HepG2 (cell line): ENCODE data around the gene STXBP4. TPM values are rescaled to one million over a fixed set of nuclear protein-coding genes. Genes with fewer than 3 reads are reported as not detected.

Experiments
- ATAC-seq: fragments of 200-7000 bp; cut with Tn5 transposase; 3 replicates; pipeline ENCODE4 v1.9.1; 2020; ENCODE audit warnings: mild to moderate bottlenecking, moderate library complexity
- BruUV-seq: library from RNA; stranded (reverse); fragments of 400-500 nt; replicated peaks from 2 replicates; lab custom pipeline; 2021; lab: Mats Ljungman, UMichigan
- CTCF ChIA-PET: fragments of 300-600 bp; formaldehyde crosslinking; extraction: SDS; loops from one replicate; lab custom pipeline; 2021; ENCODE audit warnings: low total read pairs, inconsistent platforms, low intra/inter-chr PET ratio; lab: Yijun Ruan, JAX
- POLR2A ChIA-PET: fragments of 350-600 bp; sonication (Branson Sonifier 250); formaldehyde crosslinking; loops from one replicate; lab custom pipeline; 2020; ENCODE audit warnings: antibody characterized with exemption, inconsistent platforms; lab: Yijun Ruan, JAX
- DNase-seq: peaks from one replicate; pipeline ENCODE4 v3.0.0-alpha.2; 2015; ENCODE audit warnings: low spot score
- FAIRE-seq: peaks from 3 replicates; lab custom pipeline; 2011; peaks lifted over from hg19 to GRCh38; lab: Jason Lieb, UNC
- H2AFZ ChIP-seq: one replicate; pipeline ENCODE4 v1.6.1; 2011; ENCODE audit warnings: low read length, inconsistent platforms
- H3K27ac ChIP-seq: fragments of 300-600 bp; 3 replicates; pipeline ENCODE4 v1.8.0; 2011; ENCODE audit warnings: mixed run types, mild to moderate bottlenecking, mixed read lengths, low read length, inconsistent platforms; ENCODE audit not compliant: insufficient read depth; ENCODE audit errors: extremely low read length
- H3K27me3 ChIP-seq, 2 experiments: fragments of 200-600 bp in 1 of 2; 2 replicates in 1 of 2; 3 replicates in 1 of 2; pipeline versions ENCODE4 v1.6.0 to v1.8.0; 2011; ENCODE audit warnings: low read length in 2 of 2, mild to moderate bottlenecking in 2 of 2, moderate library complexity in 2 of 2, inconsistent platforms in 1 of 2; ENCODE audit not compliant: insufficient read depth in 2 of 2, control insufficient read depth in 1 of 2
- H3K36me3 ChIP-seq, 2 experiments: fragments of 200-600 bp in 1 of 2; replicated peaks in 1 of 2; 2 replicates in 1 of 2; 3 replicates in 1 of 2; pipeline versions ENCODE4 v1.5.1 to v1.8.0; 2011; ENCODE audit warnings: low read length in 2 of 2, inconsistent platforms in 1 of 2; ENCODE audit not compliant: insufficient read depth in 2 of 2, control insufficient read depth in 1 of 2
- H3K4me1 ChIP-seq: 2 replicates; pipeline ENCODE4 v1.5.1; 2012; ENCODE audit warnings: low read length, inconsistent platforms; ENCODE audit not compliant: insufficient read depth
- H3K4me2 ChIP-seq: 2 replicates; pipeline ENCODE4 v1.6.0; 2011; ENCODE audit warnings: low read depth, low read length, inconsistent platforms
- H3K4me3 ChIP-seq, 3 experiments: fragments of 200-600 bp in 1 of 3; sonication (generic), shearing (Covaris generic) in 1 of 3; replicated peaks in 1 of 3; 2 replicates each; pipeline ENCODE4 v1.5.1; 2011 to 2016; ENCODE audit warnings: low read length in 3 of 3, inconsistent platforms in 2 of 3, low read depth in 2 of 3, mild to moderate bottlenecking in 2 of 3, control low read depth in 1 of 3, mixed read lengths in 1 of 3; ENCODE audit not compliant: insufficient read depth in 1 of 3
- H3K79me2 ChIP-seq: one replicate; pipeline ENCODE4 v1.6.1; 2011; ENCODE audit warnings: low read length, inconsistent platforms; ENCODE audit not compliant: insufficient read depth
- H3K9ac ChIP-seq: 2 replicates; pipeline ENCODE4 v1.6.0; 2011; ENCODE audit warnings: mild to moderate bottlenecking, low read depth, low read length, inconsistent platforms; ENCODE audit not compliant: insufficient read depth
- H3K9me3 ChIP-seq: 2 replicates; pipeline ENCODE4 v1.5.1; 2012; ENCODE audit warnings: mild to moderate bottlenecking, low read length
- H4K20me1 ChIP-seq: 2 replicates; pipeline ENCODE4 v1.6.0; 2011; ENCODE audit warnings: inconsistent platforms, mild to moderate bottlenecking, low read length, moderate library complexity; ENCODE audit not compliant: insufficient read depth
- AKNA ChIP-seq: sonication (generic); formaldehyde crosslinking; IDR thresholded peaks from 2 replicates; pipeline ENCODE4 v1.4.0; 2020; ENCODE audit warnings: missing genetic modification reagents, borderline replicate concordance
- ARHGAP35 ChIP-seq: sonication (generic); formaldehyde crosslinking; IDR thresholded peaks from 2 replicates; pipeline ENCODE4 v1.9.0; 2022; ENCODE audit warnings: mild to moderate bottlenecking, inconsistent platforms, moderate library complexity, missing genetic modification reagents, borderline replicate concordance
- CENPT ChIP-seq: sonication (generic); formaldehyde crosslinking; IDR thresholded peaks from 2 replicates; pipeline ENCODE4 v1.8.0; 2022; ENCODE audit warnings: low read depth, mild to moderate bottlenecking, moderate library complexity, missing genetic modification reagents
- NFE2 ChIP-seq: sonication (generic); formaldehyde crosslinking; IDR thresholded peaks from 2 replicates; pipeline ENCODE4 v1.4.0; 2020; ENCODE audit warnings: missing genetic modification reagents
- ZBTB46 ChIP-seq: sonication (generic); formaldehyde crosslinking; IDR thresholded peaks from 2 replicates; pipeline ENCODE4 v1.4.0; 2020; ENCODE audit warnings: mild to moderate bottlenecking, missing genetic modification reagents, borderline replicate concordance
- ZFP1 ChIP-seq: IDR thresholded peaks from 2 replicates; pipeline ENCODE4 v1.6.1; 2016
- ZFP90 ChIP-seq: sonication (generic); formaldehyde crosslinking; IDR thresholded peaks from 2 replicates; pipeline ENCODE4 v1.8.0; 2022; ENCODE audit warnings: missing genetic modification reagents, mild to moderate bottlenecking, inconsistent platforms, borderline replicate concordance
- WGBS: methylation state at CpG from one replicate; pipeline ENCODE4 v1.1.6; 2017; ENCODE audit warnings: low lambda C conversion rate; 5-methylcytosine and 5-hydroxymethylcytosine counted together
- in situ Hi-C: cut with HindIII; loops from 2 replicates; pipeline ENCODE4 v1.10.0; 2017; ENCODE audit warnings: low pct_unique_long_range_greater_than_20kb; ENCODE audit not compliant: extremely low pct_ligation_motif_present
- intact Hi-C: fragments of 100-400 bp; cut with micrococcal nuclease; formaldehyde crosslinking; loops from one replicate; pipeline ENCODE4 v1.10.0; 2022; ENCODE audit not compliant: unreplicated experiment
- polyA plus RNA-seq, 8 experiments: library from polyadenylated mRNA; depleted of rRNA in 3 of 8; stranded (reverse) in 7 of 8; unstranded in 1 of 8; fragments of >200 nt; fragmentation: Illumina TruSeq in 4 of 8; extraction: Trizol in 4 of 8; gene quantifications; 2 replicates each; pipeline versions ENCODE4 v1.2.1 to v1.2.3, GENCODE V29; 2011 to 2016; ENCODE audit warnings: low read depth in 4 of 8, missing spikeins in 1 of 8, mixed read lengths in 1 of 8; ENCODE audit not compliant: insufficient read depth in 1 of 8
- total RNA-seq, 5 experiments: library from RNA; depleted of rRNA; stranded (reverse); fragments of >200 nt; fragmentation: Illumina TruSeq; extraction: Trizol; gene quantifications; 2 replicates each; pipeline ENCODE4 v1.2.3, GENCODE V29; 2016; ENCODE audit warnings: low read depth in 1 of 5

The STXBP4 gene
- total and polyA plus RNA-seq, 2 of the 13 experiments (the other 11 are each of a cell fraction or from before 2014, with no cell fraction given), result 8.5 to 36.1 TPM

- TF ChIP-seq ZBTB46 (no peak), AKNA (CRISPR knock-in tag) (no peak), ARHGAP35 (no peak), ZFP1 (CRISPR knock-in tag) (no peak)
Measured at GRCh38 chr17:54948380-54948779, 20.2 kb upstream of the STXBP4 start (continued).

- Histone ChIP-seq H3K79me2 (no peaks in the 10 kb centered on the region), H3K9me3 (no peaks in the 10 kb centered on the region), H3K4me2 (no peak overlapping the region), H4K20me1 (no peaks in the 10 kb centered on the region), H3K4me3 (no peak overlapping the region), H3K36me3 (peaks cover 13 to 32% of the 10 kb centered on the region in 2 experiments), H3K27ac (no peak overlapping the region), H3K9ac (no peak overlapping the region), H3K27me3 (no peaks in the 10 kb centered on the region), H3K4me1 (peaks cover 19% of the 10 kb centered on the region), H2AFZ (no peak overlapping the region)
- no peak for DNase-seq
- CTCF ChIA-PET, result no interaction called here
- intact Hi-C loops (no loop called here), in situ Hi-C loops (no loop called here)
- TF ChIP-seq CENPT (CRISPR knock-in tag) (no peak), ZFP90 (CRISPR knock-in tag) (no peak), NFE2 (CRISPR knock-in tag) (no peak)
- POLR2A ChIA-PET, result no interaction called here
- ATAC-seq, result no peak
- WGBS, result 99% methylated on average over 2 of the region's 2 CpGs
- no peak for FAIRE-seq
- no TSS peak for BruUV-seq
Measured at GRCh38 chr17:54950116-54950515, 18.4 kb upstream of the STXBP4 start.
